Stomach (tissue), 9 donors: ENCODE data around the gene AP3D1. TPM values are rescaled to one million over a fixed set of nuclear protein-coding genes. Genes with fewer than 3 reads are reported as not detected.
"Not testable (repeated sequence)": the region's sequence is repeated elsewhere in the genome, so short reads cannot be mapped to it uniquely, and the experiment has no call there.

ENCODE experiments used
- DNase-seq, 2 donors: peaks; one replicate each; pipeline versions ENCODE4 v3.0.0 to v3.0.0-alpha.2; 2013 to 2019
- H3K27ac ChIP-seq, 5 donors: fragments of 200-600 bp in 4 of 5; sonication (generic) in 4 of 5; one replicate each; pipeline ENCODE4 v1.5.1; 2013 to 2019; ENCODE audit warnings: mild to moderate bottlenecking in 1 of 5, moderate library complexity in 1 of 5
- H3K27me3 ChIP-seq, 3 donors: fragments of 200-600 bp; sonication (generic); one replicate each; pipeline ENCODE4 v1.5.1; 2017 to 2019; ENCODE audit warnings: mixed run types in 1 of 3
- H3K36me3 ChIP-seq, 4 donors: fragments of 200-600 bp; sonication (generic); 1 replicate in 3 of 4; 2 replicates in 1 of 4; pipeline ENCODE4 v1.5.1; 2016 to 2019
- H3K4me1 ChIP-seq, 4 donors: fragments of 200-600 bp; sonication (generic); one replicate each; pipeline ENCODE4 v1.5.1; 2016 to 2019
- H3K4me3 ChIP-seq, 4 donors: fragments of 200-600 bp; sonication (generic) in 3 of 4; one replicate each; pipeline ENCODE4 v1.5.1; 2016 to 2019; ENCODE audit warnings: mild to moderate bottlenecking in 1 of 4
- H3K9me3 ChIP-seq, 4 donors: fragments of 200-600 bp; sonication (generic); one replicate each; pipeline ENCODE4 v1.5.1; 2016 to 2019
- CTCF ChIP-seq, 7 experiments: fragments of 450-650 bp in 4 of 7; fragments of 200-600 bp in 3 of 7; sonication (generic) in 3 of 7; IDR thresholded peaks; one replicate each; pipeline ENCODE4 v1.5.1; 2016 to 2019; ENCODE audit warnings: antibody characterized with exemption in 7 of 7, control low read depth in 2 of 7, mild to moderate bottlenecking in 1 of 7
- EP300 ChIP-seq: sonication (generic); formaldehyde crosslinking; IDR thresholded peaks from one replicate; pipeline ENCODE4 v1.6.1; 2017; ENCODE audit warnings: antibody characterized with exemption
- POLR2A ChIP-seq, 4 donors: fragments of 450-650 bp; IDR thresholded peaks; one replicate each; pipeline ENCODE4 v1.6.1; 2016; ENCODE audit warnings: antibody characterized with exemption in 4 of 4, control low read depth in 2 of 4, mild to moderate bottlenecking in 1 of 4, moderate library complexity in 1 of 4
- POLR2AphosphoS5 ChIP-seq, 3 donors: sonication (generic); formaldehyde crosslinking; IDR thresholded peaks; one replicate each; pipeline ENCODE4 v1.6.1; 2016; ENCODE audit warnings: antibody characterized with exemption in 3 of 3
- WGBS, 5 donors: extraction: QIAGEN DNeasy Blood & Tissue Kit in 3 of 5; methylation state at CpG; one replicate each; pipeline versions ENCODE4 v1.1.5 to v1.1.7; 2013 to 2018; 5-methylcytosine and 5-hydroxymethylcytosine counted together
- intact Hi-C: fragments of 100-400 bp; cut with DNase I; formaldehyde crosslinking; loops from one replicate; pipeline ENCODE4 v1.15.1; 2023; ENCODE audit warnings: low total_unique reads
- polyA plus RNA-seq, 3 donors: library from polyadenylated mRNA; stranded (reverse); fragments of 200-250 nt; gene quantifications; one replicate each; pipeline ENCODE4 v1.2.3, GENCODE V29; 2013
- total RNA-seq, 5 donors: library from RNA; depleted of rRNA; stranded (reverse); fragments of >200 nt; gene quantifications; one replicate each; pipeline versions ENCODE4 v1.1.0 to v1.2.3, GENCODE V29; 2014 to 2016
- donor health status: healthy with polysubstance abuse.
- donor health status: Bipolar disorder and iron deficiency.
- donor health status: healthy.

The AP3D1 gene
- total and polyA plus RNA-seq, 8 donors: 49.0 to 340 (median 85.0) TPM

GRCh38 chr19:2132731-2133490, 18.5 kb downstream of the AP3D1 start:
- no peaks in the 10 kb centered on the region for H3K27me3 ChIP-seq
- no peak for TF ChIP-seq POLR2A (IDR thresholded peaks at IDR 0.05)
- no peak for TF ChIP-seq EP300
- TF ChIP-seq POLR2AphosphoS5 (IDR thresholded peaks at IDR 0.05): no peak
- no peak for TF ChIP-seq CTCF (IDR thresholded peaks at IDR 0.05)
- no peak for DNase-seq
- H3K9me3 ChIP-seq: no peaks in the 10 kb centered on the region
- intact Hi-C loops: no loop called here
- H3K4me3 ChIP-seq: no peak overlapping the region
- WGBS, 5 donors: 83 to 89% (median 85%) methylated on average over 19 of the region's 19 CpGs
- H3K27ac ChIP-seq: no peak overlapping the region
- H3K36me3 ChIP-seq: peaks cover 74 to 95% (median 92%) of the 10 kb centered on the region in 4 donors
- peaks cover 0 to 15% (median 6%) of the 10 kb centered on the region in 4 donors for H3K4me1 ChIP-seq

- H3K36me3 ChIP-seq: peaks cover 73 to 95% (median 92%) of the 10 kb centered on the region in 4 donors
- H3K4me1 ChIP-seq: peaks cover 0 to 15% (median 6%) of the 10 kb centered on the region in 4 donors
- no peaks in the 10 kb centered on the region for H3K9me3 ChIP-seq
- 95 to 98% (median 97%) methylated on average over 13 to 14 of the region's 14 CpGs for WGBS, 5 donors
- no peak overlapping the region for H3K27ac ChIP-seq
- no peak for DNase-seq
- H3K27me3 ChIP-seq: no peaks in the 10 kb centered on the region
- intact Hi-C loops: no loop called here
- no peak for TF ChIP-seq CTCF (IDR thresholded peaks at IDR 0.05)
- TF ChIP-seq POLR2AphosphoS5 (IDR thresholded peaks at IDR 0.05): no peak
- no peak for TF ChIP-seq EP300
- TF ChIP-seq POLR2A (IDR thresholded peaks at IDR 0.05): no peak
- no peak overlapping the region for H3K4me3 ChIP-seq
Observed at GRCh38 chr19:2132191-2132590, 19.2 kb downstream of the AP3D1 start.

GRCh38 chr19:2131012-2131975, 20.1 kb downstream of the AP3D1 start:
- H3K4me1 ChIP-seq: peaks cover 0 to 13% (median 6%) of the 10 kb centered on the region in 4 donors

GRCh38 chr19:2129892-2130770, 21.2 kb downstream of the AP3D1 start:
- TF ChIP-seq CTCF (IDR thresholded peaks at IDR 0.05) (no peak), EP300 (no peak), POLR2AphosphoS5 (IDR thresholded peaks at IDR 0.05) (no peak), POLR2A (IDR thresholded peaks at IDR 0.05) (no peak)
- no peak for DNase-seq
- Histone ChIP-seq H3K9me3 (no peaks in the 10 kb centered on the region), H3K4me1 (peaks cover 0 to under 1% (median 0%) of the 10 kb centered on the region in 4 donors), H3K27ac (no peak overlapping the region), H3K4me3 (no peak overlapping the region), H3K36me3 (peaks cover 73 to 95% (median 92%) of the 10 kb centered on the region in 4 donors), H3K27me3 (no peaks in the 10 kb centered on the region)
- 91 to 98% (median 96%) methylated on average over 20 to 28 of the region's 28 CpGs for WGBS, 5 donors
- intact Hi-C loops: no loop called here

More at GRCh38 chr19:2131012-2131975, 20.1 kb downstream of the AP3D1 start:
- 89 to 95% (median 93%) methylated on average over 39 to 67 of the region's 67 CpGs for WGBS, 5 donors
- H3K9me3 ChIP-seq, H3K4me3 ChIP-seq, H3K27ac ChIP-seq, H3K27me3 ChIP-seq, DNase-seq, intact Hi-C loops: not testable (repeated sequence)
- peaks cover 73 to 95% (median 92%) of the 10 kb centered on the region in 4 donors for H3K36me3 ChIP-seq
